Stimulated activated CD8-positive, alpha-beta memory T cell treated with anti-CD3 and anti-CD28 coated beads, Interleukin-2, amount 100 ng/mL, for 48 hours (primary cell): ENCODE measurements around the gene HARBI1.

Source experiments
- DNase-seq, 2 donors: peaks; one replicate each; pipeline ENCODE4 v3.0.0-alpha.2; 2020; ENCODE audit warnings: low read depth in 2 of 2

Gene HARBI1

DNA sequence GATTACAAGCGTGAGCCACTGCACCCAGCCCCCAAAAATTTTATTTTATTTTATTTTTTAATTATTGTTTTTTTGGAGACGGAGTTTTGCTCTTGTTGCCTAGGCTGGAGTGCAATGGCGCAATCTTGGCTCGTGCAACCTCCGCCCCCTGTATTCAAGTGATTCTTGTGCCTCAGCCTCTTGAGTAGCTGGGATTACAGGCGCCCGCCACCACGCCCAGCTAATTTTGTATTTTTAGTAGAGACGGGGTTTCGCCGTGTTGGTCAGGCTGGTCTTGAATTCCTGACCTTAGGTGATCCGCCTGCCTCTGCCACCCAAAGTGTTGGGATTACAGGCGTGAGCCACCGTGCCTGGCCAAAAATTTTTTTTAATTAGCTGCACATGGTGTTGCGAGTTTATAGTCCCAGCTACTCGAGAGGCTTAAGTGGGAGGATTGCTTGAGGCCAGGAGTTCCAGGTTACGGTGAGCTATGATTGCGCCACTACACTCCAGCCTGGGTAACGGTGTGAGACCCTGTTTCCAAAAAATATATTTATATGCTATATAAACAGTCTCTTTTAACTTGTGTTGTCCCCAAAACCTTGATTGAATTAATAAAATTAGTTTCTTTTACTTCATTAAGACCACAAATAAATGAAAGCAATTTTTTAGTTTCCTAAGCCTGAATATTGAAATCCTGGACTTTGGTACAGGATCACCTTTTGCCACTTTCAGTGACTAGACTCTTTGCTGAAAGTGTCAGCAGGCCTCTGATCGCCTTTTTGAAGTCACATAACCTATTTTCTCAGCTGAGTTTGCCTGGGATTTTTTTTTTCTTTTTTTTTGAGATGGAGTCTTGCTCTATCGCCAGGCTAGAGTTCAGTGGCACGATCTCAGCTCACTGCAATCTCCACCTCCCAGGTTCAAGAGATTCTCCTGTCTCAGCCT lies 16.5 kb upstream of the HARBI1 start:
- DNase-seq: no peak

DNA sequence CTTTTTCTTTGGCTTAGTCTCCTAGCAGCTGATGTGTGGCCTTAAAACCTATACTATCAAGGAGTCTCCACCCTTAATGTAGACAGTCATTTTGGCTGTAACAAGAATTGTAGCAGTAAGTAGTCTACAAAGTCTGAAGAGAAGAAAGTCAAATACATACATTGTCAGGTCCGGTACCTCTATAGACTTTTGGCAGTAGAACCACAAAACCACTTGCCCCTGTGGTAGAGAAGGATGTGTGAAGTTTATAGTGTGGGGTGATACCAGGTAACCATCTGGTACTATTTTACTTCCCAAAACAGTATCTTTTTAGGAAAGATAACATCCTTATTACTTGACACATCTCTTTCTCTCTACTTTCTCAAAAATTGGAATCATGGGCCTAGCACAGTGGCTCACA lies 15.5 kb upstream of the HARBI1 start:
- DNase-seq: no peak

DNA sequence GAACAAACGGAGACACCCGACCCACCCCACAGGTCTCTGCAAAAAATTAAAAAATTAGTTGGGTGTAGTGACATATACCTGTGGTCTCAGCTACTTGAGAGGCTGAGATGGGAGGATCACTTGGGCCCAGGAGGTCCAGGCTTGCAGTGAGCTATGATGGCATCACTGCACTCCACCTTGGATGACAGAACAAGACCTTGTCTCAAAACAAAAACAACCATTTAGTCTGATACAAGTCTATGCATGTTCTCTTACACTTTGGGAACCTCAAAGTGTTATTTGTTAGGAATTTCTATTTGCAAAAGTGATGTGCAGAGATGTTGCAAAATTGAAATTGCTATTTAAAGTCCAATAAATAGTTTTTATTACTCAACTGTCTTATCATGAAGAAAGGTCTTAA lies 14.6 kb upstream of the HARBI1 start:
- DNase-seq: no peak

DNA sequence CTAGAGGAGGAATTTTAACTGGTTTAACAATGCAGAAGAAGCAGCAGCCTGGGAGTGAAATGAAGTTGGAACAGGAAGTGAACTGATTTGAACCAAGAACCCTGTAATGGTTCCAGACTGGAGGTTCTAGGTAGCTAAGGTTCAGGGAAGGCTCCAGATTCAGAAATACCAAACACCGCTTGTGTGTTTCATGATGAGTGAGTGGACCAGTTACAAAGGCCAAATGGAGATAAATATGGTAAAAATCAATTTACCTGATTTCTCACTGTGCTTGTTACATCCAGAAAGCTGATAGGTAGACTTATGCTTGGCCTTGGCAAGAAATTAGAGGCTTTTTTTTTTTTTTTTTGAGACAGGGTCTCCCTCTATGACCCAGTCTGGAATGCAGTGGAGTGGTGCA lies 13.2 kb upstream of the HARBI1 start:
- DNase-seq: no peak

DNA sequence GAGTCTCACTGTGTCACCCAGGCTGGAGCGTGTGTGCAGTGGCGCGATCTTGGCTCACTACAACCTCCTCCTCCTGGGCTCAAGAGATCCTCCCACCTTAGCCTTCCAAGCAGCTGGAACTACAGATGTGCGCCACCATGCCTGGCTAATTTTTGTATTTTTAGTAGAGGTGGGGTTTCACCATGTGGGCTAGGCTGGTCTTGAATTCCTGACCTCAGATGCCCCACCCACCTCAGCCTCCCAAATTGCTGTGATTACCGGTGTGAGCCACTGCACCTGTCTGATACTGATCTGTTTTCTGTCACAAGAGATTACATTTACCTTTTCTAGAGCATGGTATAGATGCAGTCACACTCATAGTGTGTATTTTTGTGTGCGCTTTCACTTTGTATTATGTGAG lies 11.9 kb upstream of the HARBI1 start:
- no peak for DNase-seq

DNA sequence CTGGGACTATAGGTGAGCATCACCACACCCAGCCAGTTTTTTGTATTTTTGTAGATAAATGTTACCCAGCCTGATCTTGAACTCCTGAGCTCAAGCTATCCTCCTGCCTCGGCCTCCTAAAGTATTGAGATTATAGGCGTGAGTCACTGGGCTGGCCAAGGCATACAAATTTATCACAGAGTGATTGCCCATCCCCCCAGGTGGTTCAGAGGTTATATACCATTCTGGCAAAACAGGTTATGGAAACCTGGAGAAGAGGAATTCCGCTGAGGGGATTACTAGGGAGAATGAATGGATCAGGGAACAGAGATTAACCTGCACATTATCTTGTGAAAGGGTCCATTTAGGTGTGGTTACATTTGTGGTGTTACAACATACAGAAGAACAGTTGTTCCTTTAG lies 8.4 kb upstream of the HARBI1 start:
- no peak for DNase-seq

DNA sequence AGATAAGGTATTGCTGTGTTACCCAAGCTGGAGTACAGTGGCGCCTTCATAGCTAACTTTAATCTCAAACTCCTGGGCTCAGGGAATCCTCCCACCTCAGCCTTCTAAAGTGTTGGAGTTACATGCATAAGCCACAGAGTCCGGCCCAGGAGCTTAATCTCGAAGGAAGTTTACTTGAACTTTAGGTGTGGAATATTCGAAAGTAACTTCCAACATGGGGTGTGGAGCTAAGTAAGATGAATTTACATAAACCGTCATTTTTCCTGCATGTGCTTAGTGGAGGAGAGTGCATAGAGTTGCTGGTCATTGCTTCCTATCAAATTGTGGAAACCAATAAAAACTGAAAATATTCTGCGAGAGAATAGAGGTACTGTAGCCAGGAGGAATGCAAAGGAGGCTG lies 1.8 kb upstream of the HARBI1 start:
- DNase-seq: no peak

DNA sequence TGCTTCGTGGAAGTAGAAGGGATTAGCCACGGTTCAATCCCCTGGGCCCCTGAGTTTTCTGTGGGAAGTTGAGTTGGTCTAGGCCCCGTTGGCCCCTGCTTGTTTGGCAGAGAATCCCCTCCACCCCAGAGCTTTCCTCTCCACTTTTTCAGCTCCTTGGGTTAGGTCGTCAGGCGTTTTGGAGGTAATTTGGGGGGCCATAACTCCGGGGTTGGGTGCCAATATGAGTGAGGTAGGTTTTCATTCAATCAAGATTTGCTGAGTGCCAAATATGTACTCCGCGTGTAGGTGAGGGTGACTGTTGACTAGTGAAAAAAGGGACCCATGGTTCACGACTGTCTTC lies 916 bp upstream of the HARBI1 start:
- DNase-seq: no peak

DNA sequence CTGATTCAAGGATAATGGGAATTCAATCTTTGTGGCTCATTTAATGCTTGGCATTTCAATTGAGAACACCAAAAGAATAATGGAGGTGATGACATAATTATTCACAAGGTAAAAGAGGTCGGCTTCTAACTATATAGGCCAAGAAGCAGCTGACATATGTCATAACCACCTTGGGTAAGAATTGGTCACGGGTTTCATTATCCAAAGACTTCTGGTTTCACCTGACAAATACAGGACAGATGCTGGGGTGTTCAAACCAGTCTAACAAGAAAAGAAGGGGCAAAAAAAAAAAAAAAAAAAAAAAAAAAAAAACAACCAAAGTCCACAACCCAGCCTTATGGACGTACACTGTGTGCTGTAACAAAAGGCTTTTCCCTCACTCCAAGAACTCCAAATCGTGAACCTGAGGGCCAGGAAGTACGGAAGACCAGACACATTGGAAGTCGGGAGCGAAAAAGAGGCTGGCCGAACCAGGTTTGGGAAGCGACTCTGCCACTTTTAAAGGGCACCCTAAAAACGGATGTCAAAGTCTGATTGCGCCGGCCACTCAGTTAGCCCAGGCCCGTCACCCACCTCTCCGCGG lies 385 bp downstream of the HARBI1 start:
- no peak for DNase-seq

DNA sequence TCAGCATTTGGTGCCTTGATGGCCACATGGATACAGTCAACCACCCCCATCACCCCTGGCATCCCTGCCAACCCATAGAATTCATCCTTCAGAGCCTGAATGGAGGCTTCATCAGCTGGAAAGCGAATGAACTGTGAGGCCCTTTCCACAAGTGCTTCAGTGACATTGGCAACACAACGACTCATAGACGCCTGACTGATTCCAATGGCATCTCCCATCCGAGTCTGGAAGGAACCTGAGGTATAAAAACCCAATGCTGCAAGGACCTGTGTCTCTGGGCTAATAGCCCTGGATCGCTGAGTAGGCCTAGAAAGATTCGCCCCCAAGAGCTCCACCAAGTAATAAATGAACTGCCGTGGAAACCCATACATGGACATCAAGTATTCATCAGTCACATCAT lies 1.3 kb downstream of the HARBI1 start:
- DNase-seq: no peak

DNA sequence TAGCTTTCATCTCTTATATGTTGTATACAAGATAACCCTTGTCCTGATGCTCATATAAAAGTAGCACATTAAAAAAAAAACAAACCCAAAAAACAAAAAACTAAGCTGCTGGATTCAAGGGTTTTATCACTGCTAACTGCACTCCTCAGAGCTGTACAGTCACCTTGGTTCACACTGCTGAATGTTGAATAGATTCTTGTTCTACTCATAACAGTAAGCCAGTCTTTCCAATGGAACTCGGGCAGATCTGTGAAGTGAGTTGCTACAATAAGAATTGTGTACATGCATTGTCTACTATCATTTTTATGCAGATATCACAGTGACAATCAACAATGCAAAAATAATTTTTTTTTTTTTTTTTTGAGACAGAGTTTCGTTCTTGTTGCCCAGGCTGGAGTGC lies 4.7 kb downstream of the HARBI1 start:
- no peak for DNase-seq

DNA sequence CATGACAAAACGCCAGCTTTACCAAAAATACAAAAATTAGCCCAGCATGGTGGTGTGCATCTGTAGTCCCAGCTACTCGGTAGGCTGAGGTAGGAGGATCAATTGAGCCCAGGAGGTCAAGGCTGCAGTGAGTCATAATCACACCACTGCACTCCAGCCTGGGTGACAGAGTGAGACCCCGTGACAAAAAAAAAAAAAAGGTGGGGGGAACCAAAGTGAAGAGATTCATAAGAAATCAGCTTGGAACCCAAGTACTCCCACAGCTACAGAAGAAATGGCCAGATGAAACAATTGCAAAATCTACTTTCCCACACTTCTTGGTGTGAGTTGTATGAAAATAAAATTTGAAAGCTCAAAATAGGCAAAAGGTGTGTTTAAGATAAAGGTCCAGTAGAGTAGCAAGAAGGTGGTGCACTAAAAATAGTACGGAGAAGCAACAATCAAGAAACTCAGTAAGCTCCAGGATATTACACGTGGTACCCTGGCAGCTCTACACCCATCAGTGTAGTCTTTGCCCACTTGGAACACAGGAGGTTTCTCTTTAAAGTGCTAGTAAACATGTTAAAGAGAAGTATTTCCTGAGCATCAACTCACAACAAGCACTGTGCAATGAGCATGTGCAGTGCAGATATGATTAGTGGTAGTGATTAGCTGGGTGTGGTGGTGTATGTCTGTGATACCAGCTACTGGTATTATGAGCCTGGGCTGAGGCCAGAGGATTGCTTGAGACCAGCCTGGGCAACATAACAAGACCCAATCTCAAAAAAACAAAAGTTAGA lies 5.3 kb downstream of the HARBI1 start:
- no peak for DNase-seq

DNA sequence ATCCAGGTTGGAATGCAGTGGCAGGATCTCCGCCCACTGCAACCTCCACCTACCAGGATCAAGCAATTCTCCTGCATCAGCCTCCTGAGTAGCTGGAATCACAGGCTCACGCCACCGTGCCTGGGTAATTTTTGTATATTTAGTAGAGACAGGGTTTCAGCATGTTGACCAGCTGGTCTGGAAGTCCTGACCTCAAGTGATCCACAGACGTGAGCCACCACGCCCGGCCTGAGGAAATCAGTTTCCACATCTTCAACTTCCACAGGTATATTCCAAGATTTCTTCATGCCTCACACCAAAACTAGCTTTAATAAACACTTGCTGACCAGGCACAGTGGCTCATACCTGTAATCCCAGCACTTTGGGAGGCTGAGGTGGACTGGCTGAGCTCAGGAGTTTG lies 7.6 kb downstream of the HARBI1 start:
- DNase-seq: no peak

DNA sequence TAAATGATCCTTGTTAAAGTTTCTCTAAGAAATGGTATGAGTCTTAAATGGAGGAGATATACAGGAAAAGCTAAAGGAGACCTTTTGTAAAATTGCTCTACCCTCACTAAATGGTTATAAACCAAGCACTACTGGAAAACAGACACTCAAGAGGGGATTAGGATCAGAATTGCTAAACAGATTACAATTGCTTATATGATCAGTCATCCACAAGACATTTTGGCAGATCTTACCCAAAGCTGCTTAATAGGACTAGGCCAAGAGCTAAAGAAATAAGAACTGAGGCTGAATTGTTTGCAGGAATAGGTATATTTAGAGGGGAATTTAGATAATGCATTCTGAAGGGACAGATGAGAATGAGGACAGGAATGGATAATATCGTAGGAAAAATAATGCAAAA lies 9.5 kb downstream of the HARBI1 start:
- DNase-seq: no peak

DNA sequence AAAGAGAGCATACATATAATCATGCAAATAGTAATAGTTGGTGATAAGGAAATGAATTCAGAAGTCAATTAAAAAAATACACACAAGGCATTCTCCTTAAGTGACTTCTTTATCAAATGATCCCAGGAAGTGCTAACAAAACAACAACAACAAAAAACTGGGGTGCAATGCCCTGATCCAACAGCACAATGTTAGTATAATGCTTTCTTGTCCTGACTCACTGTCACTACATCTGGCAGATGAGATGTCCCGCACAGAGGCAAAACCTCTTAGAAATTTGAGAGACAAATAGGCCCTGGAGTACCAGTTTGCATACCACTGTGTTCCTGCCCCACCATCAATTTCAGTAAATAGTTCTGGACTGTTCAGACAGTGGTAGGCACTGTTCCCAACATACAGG lies 12.2 kb downstream of the HARBI1 start:
- no peak for DNase-seq

DNA sequence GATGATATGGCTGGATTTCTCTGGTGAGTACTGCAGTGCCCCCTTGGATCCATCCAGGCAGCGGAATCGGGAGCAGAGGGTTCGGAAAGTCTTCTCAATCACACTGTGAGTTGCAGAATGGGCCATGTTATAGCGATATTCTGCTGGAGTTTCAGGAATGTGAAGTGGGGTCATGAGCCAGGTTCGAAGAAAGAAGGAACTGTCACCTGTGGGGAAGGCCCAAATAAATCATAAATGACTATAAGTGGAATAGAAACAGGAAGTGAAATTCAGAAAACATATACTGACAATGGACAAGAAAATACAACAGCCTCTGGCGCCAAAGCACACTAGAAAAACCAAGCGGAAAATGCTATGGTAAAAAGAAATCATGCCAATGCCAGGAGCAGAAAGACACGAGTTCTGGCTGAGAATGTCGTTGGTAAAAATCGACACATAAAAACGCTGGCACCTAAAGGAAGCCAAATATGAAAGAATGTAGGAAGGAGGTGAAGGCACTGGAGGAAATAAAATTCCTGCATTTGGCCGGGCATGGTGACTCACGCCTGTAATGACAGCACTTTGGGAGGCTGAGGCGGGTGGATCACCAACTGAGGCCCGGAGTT lies 13.2 kb downstream of the HARBI1 start:
- no peak for DNase-seq

DNA sequence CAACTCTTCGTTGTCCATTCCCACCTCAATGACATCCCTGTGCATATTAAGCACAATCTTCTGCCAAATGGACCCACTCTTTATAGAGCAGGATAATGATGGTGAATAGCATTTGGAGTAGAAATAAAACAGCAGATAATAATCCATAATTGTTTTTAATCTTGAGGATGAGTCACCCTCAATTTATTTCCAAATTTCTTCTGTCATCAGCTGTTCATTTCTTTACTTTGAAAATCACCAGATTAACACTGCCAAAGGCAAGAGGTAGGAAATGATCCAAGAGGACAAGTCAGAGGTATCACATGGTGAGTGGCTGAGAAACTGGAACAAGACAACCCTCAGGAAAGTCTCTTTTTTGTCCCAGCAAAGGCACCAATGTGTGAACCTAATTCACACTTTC lies 15.9 kb downstream of the HARBI1 start:
- no peak for DNase-seq

DNA sequence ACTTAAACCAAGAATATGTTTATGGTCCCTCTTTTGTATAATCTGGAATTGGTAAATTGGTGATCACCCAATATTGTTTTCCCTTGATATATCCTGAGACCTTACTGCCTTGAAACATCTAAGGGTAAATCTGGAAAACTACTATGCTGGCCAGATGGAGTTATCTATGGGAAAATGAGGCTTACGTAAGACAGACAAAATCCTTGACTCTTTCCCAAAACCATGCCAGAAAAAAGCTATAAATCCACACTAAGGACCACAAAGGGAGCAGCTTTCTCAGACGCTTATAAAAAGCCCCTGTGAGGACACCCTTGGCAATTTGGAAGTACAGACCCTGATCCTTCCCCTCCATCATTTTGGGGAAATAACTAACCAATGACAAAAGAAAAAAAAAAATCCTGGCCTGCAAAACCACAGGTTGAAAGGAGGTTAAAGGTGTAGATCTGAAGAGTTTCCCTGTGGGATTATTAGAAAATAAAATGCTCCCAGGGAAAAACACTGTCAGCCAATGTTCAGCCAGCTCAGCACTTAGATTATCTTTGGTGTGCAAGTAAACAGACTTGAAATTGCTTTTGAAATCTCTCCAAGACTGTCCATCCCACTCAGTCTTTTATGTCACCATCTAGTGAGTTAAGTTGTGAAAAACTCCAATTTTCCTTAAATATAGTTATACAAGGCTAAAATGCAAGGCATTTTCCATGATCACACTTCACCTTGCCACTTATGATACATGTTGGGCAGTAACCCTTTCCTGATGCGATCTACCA lies 16.6 kb downstream of the HARBI1 start:
- DNase-seq: no peak

DNA sequence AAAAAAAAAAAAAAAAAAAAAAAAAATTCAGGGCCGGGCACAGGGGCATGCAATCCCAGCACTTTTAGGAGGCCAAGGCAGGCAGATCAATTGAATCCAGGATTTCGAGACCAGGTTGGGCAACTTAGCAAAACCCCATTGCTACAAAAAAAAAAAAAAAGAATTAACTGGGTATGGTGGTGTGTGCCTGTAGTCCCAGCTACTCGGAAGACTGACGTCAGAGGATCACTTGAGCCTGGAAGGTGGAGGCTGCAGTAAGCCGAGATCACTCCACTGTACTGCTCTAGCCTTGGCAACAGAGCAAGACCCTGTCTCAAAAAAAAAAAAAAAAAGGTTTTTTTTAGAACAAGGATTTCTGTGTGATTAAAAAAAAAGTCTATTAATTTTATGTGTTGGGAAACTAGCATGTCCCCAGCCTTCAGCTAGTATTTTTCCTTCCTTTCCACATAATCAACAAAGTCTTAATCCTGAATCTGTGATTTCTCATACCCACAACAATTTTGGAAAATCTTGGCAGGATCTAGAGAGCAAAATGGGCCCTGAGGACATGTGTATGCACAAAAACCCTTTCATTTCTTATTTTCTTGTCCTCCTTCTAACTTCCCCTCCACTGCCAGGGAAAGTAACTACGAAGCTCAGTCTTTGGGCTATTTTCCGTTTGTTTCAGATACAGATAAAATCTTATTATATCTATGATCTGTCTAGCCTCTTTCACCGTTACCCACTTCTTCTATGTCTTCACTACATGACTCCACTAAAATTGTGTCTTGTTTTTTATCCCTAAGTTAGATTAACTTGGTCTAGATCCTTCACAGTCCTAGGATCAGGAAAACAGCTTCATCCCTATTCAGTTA lies 17.5 kb downstream of the HARBI1 start:
- DNase-seq: no peak

DNA sequence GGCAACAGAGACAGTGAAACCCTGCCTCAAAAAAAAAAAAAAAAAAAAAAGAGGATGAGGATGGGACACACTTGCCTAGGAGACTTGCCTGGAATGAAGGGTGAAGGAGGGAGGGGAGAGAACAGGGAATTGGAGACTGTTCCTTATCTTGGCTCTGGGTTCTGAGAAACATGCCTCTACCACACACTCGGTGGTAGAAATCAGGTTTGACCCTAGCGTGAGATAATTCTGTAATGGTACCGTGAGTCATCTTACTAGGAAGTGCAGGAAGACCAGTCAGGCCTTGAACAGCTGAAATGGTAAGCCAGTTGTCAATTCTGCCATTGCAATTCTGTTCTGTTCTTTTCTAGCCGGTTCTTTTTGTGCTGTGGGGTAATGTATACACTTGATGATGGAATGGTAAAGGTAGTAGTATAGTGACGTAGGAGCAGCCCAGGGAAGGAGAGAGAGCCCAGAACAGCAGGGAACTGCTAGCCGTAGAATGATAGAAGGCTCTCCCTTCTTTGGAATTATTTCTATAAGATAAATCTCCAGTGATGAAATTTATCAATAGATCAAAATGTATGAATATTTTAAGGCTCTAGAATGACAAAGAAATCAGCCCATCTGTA lies 19.3 kb downstream of the HARBI1 start:
- no peak for DNase-seq
